HepG2 (cell line): Measurements from ENCODE around the gene NUDT2. TPM values are rescaled to one million over a fixed set of nuclear protein-coding genes. Genes with fewer than 3 reads are reported as not detected.

Experiments
- ATAC-seq: fragments of 200-7000 bp; cut with Tn5 transposase; 3 replicates; pipeline ENCODE4 v1.9.1; 2020; ENCODE audit warnings: mild to moderate bottlenecking, moderate library complexity
- BruUV-seq: library from RNA; stranded (reverse); fragments of 400-500 nt; replicated peaks from 2 replicates; lab custom pipeline; 2021; lab: Mats Ljungman, UMichigan
- CTCF ChIA-PET: fragments of 300-600 bp; formaldehyde crosslinking; extraction: SDS; loops from one replicate; lab custom pipeline; 2021; ENCODE audit warnings: low total read pairs, inconsistent platforms, low intra/inter-chr PET ratio; lab: Yijun Ruan, JAX
- POLR2A ChIA-PET: fragments of 350-600 bp; sonication (Branson Sonifier 250); formaldehyde crosslinking; loops from one replicate; lab custom pipeline; 2020; ENCODE audit warnings: antibody characterized with exemption, inconsistent platforms; lab: Yijun Ruan, JAX
- DNase-seq: peaks from one replicate; pipeline ENCODE4 v3.0.0-alpha.2; 2015; ENCODE audit warnings: low spot score
- FAIRE-seq: peaks from 3 replicates; lab custom pipeline; 2011; peaks lifted over from hg19 to GRCh38; lab: Jason Lieb, UNC
- H2AFZ ChIP-seq: one replicate; pipeline ENCODE4 v1.6.1; 2011; ENCODE audit warnings: low read length, inconsistent platforms
- H3K27ac ChIP-seq: fragments of 300-600 bp; 3 replicates; pipeline ENCODE4 v1.8.0; 2011; ENCODE audit warnings: mixed run types, mild to moderate bottlenecking, mixed read lengths, low read length, inconsistent platforms; ENCODE audit not compliant: insufficient read depth; ENCODE audit errors: extremely low read length
- H3K27me3 ChIP-seq, 2 experiments: fragments of 200-600 bp in 1 of 2; 2 replicates in 1 of 2; 3 replicates in 1 of 2; pipeline versions ENCODE4 v1.6.0 to v1.8.0; 2011; ENCODE audit warnings: low read length in 2 of 2, mild to moderate bottlenecking in 2 of 2, moderate library complexity in 2 of 2, inconsistent platforms in 1 of 2; ENCODE audit not compliant: insufficient read depth in 2 of 2, control insufficient read depth in 1 of 2
- H3K36me3 ChIP-seq, 2 experiments: fragments of 200-600 bp in 1 of 2; replicated peaks in 1 of 2; 2 replicates in 1 of 2; 3 replicates in 1 of 2; pipeline versions ENCODE4 v1.5.1 to v1.8.0; 2011; ENCODE audit warnings: low read length in 2 of 2, inconsistent platforms in 1 of 2; ENCODE audit not compliant: insufficient read depth in 2 of 2, control insufficient read depth in 1 of 2
- H3K4me1 ChIP-seq: 2 replicates; pipeline ENCODE4 v1.5.1; 2012; ENCODE audit warnings: low read length, inconsistent platforms; ENCODE audit not compliant: insufficient read depth
- H3K4me2 ChIP-seq: 2 replicates; pipeline ENCODE4 v1.6.0; 2011; ENCODE audit warnings: low read depth, low read length, inconsistent platforms
- H3K4me3 ChIP-seq, 3 experiments: fragments of 200-600 bp in 1 of 3; sonication (generic), shearing (Covaris generic) in 1 of 3; replicated peaks in 1 of 3; 2 replicates each; pipeline ENCODE4 v1.5.1; 2011 to 2016; ENCODE audit warnings: low read length in 3 of 3, inconsistent platforms in 2 of 3, low read depth in 2 of 3, mild to moderate bottlenecking in 2 of 3, control low read depth in 1 of 3, mixed read lengths in 1 of 3; ENCODE audit not compliant: insufficient read depth in 1 of 3
- H3K79me2 ChIP-seq: one replicate; pipeline ENCODE4 v1.6.1; 2011; ENCODE audit warnings: low read length, inconsistent platforms; ENCODE audit not compliant: insufficient read depth
- H3K9ac ChIP-seq: 2 replicates; pipeline ENCODE4 v1.6.0; 2011; ENCODE audit warnings: mild to moderate bottlenecking, low read depth, low read length, inconsistent platforms; ENCODE audit not compliant: insufficient read depth
- H3K9me3 ChIP-seq: 2 replicates; pipeline ENCODE4 v1.5.1; 2012; ENCODE audit warnings: mild to moderate bottlenecking, low read length
- H4K20me1 ChIP-seq: 2 replicates; pipeline ENCODE4 v1.6.0; 2011; ENCODE audit warnings: inconsistent platforms, mild to moderate bottlenecking, low read length, moderate library complexity; ENCODE audit not compliant: insufficient read depth
- GATAD2A ChIP-seq: IDR thresholded peaks from 2 replicates; pipeline ENCODE4 v1.6.1; 2016
- MBD4 ChIP-seq: IDR thresholded peaks from 2 replicates; pipeline ENCODE4 v1.6.1; 2012; ENCODE audit warnings: low read length, inconsistent platforms, borderline replicate concordance
- SAP130 ChIP-seq: IDR thresholded peaks from 2 replicates; pipeline ENCODE4 v1.6.1; 2016; ENCODE audit warnings: low read depth
- WGBS: methylation state at CpG from one replicate; pipeline ENCODE4 v1.1.6; 2017; ENCODE audit warnings: low lambda C conversion rate; 5-methylcytosine and 5-hydroxymethylcytosine counted together
- in situ Hi-C: cut with HindIII; loops from 2 replicates; pipeline ENCODE4 v1.10.0; 2017; ENCODE audit warnings: low pct_unique_long_range_greater_than_20kb; ENCODE audit not compliant: extremely low pct_ligation_motif_present
- intact Hi-C: fragments of 100-400 bp; cut with micrococcal nuclease; formaldehyde crosslinking; loops from one replicate; pipeline ENCODE4 v1.10.0; 2022; ENCODE audit not compliant: unreplicated experiment
- polyA plus RNA-seq, 8 experiments: library from polyadenylated mRNA; depleted of rRNA in 3 of 8; stranded (reverse) in 7 of 8; unstranded in 1 of 8; fragments of >200 nt; fragmentation: Illumina TruSeq in 4 of 8; extraction: Trizol in 4 of 8; gene quantifications; 2 replicates each; pipeline versions ENCODE4 v1.2.1 to v1.2.3, GENCODE V29; 2011 to 2016; ENCODE audit warnings: low read depth in 4 of 8, missing spikeins in 1 of 8, mixed read lengths in 1 of 8; ENCODE audit not compliant: insufficient read depth in 1 of 8
- total RNA-seq, 5 experiments: library from RNA; depleted of rRNA; stranded (reverse); fragments of >200 nt; fragmentation: Illumina TruSeq; extraction: Trizol; gene quantifications; 2 replicates each; pipeline ENCODE4 v1.2.3, GENCODE V29; 2016; ENCODE audit warnings: low read depth in 1 of 5
- TF ChIP-seq, protein P1 (sequence below): sonication (generic); formaldehyde crosslinking; IDR thresholded peaks from 2 replicates; pipeline ENCODE4 v1.8.0; 2023; ENCODE audit warnings: mild to moderate bottlenecking, missing genetic modification reagents
- TF ChIP-seq, protein P2 (sequence below): sonication (generic); formaldehyde crosslinking; IDR thresholded peaks from 2 replicates; pipeline ENCODE4 v1.5.1; 2020; ENCODE audit warnings: missing genetic modification reagents, mild to moderate bottlenecking, borderline replicate concordance
- TF ChIP-seq, protein P3 (sequence below): IDR thresholded peaks from 2 replicates; pipeline ENCODE4 v1.6.1; 2016
- TF ChIP-seq, protein P4 (sequence below): sonication (generic); formaldehyde crosslinking; conservative IDR thresholded peaks from 2 replicates; pipeline ENCODE4 v1.4.0; 2020; ENCODE audit warnings: missing genetic modification reagents
- TF ChIP-seq, protein P5 (sequence below): sonication (generic); formaldehyde crosslinking; conservative IDR thresholded peaks from 2 replicates; pipeline ENCODE4 v1.4.0; 2020; ENCODE audit warnings: missing genetic modification reagents
- TF ChIP-seq, protein P6 (sequence below): sonication (generic); formaldehyde crosslinking; conservative IDR thresholded peaks from 2 replicates; pipeline ENCODE4 v1.4.0; 2020; ENCODE audit warnings: mild to moderate bottlenecking, missing genetic modification reagents, moderate library complexity

Gene NUDT2
- total and polyA plus RNA-seq, 2 of the 13 experiments (the other 11 are each of a cell fraction or from before 2014, with no cell fraction given): 19.9 to 24.6 TPM

DNA sequence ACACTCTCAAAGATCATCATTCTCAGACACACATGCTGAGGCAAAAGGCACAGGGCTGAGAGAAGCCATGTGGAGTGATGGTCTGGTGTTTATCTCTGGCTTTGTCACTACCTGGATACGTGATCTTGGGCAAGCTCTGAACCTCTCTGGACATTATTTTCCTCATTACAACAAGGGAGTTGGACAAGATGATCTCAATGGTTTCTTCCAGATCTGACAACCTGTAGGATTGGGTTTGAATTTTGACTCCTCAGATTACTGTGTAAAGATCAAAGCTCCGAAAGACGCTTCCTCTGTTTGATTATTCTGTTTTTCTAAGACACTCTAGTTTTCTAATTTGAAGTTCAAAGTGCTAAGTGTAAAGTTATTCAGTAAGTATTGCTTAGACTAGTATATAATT is 20.0 kb downstream of the NUDT2 start:
- ChIA-PET CTCF (no interaction called here), POLR2A (interaction anchor here (1.8 to 2.0 kb wide), 3 partner anchors 15 to 28 kb away, joined by 9 to 12 read pairs (median 10); partner anchors contain the start of gene MYORG)
- Histone ChIP-seq H3K27ac (peak overlapping the region; percentile 39), H3K4me2 (0 out of 2 replicates have a peak overlapping the region, but pooled peaks have one; percentile 8), H3K9me3 (no peaks in the 10 kb centered on the region), H3K27me3 (no peaks in the 10 kb centered on the region), H3K9ac (no peak overlapping the region), H3K79me2 (no peaks in the 10 kb centered on the region), H4K20me1 (no peaks in the 10 kb centered on the region), H3K4me1 (peaks cover 88% of the 10 kb centered on the region), H3K36me3 (no peaks in the 10 kb centered on the region), H2AFZ (no peak overlapping the region), H3K4me3 (no peak overlapping the region)
- no TSS peak for BruUV-seq
- 5% methylated on average over 3 of the region's 3 CpGs for WGBS
- intact Hi-C loops (no loop called here), in situ Hi-C loops (no loop called here)
- FAIRE-seq (no peak), DNase-seq (no peak), ATAC-seq (peak; percentile 27; the same call in 1 of the 3 replicates)
- TF ChIP-seq GATAD2A (CRISPR knock-in tag): 0 out of 2 replicates have a peak, but pooled peaks have one; percentile 16
- TF ChIP-seq, protein P1, sequence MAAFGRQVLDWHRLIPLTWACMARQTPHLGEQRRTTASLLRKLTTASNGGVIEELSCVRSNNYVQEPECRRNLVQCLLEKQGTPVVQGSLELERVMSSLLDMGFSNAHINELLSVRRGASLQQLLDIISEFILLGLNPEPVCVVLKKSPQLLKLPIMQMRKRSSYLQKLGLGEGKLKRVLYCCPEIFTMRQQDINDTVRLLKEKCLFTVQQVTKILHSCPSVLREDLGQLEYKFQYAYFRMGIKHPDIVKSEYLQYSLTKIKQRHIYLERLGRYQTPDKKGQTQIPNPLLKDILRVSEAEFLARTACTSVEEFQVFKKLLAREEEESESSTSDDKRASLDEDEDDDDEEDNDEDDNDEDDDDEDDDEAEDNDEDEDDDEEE: no peak
- no peak for TF ChIP-seq MBD4
- TF ChIP-seq, protein P2, sequence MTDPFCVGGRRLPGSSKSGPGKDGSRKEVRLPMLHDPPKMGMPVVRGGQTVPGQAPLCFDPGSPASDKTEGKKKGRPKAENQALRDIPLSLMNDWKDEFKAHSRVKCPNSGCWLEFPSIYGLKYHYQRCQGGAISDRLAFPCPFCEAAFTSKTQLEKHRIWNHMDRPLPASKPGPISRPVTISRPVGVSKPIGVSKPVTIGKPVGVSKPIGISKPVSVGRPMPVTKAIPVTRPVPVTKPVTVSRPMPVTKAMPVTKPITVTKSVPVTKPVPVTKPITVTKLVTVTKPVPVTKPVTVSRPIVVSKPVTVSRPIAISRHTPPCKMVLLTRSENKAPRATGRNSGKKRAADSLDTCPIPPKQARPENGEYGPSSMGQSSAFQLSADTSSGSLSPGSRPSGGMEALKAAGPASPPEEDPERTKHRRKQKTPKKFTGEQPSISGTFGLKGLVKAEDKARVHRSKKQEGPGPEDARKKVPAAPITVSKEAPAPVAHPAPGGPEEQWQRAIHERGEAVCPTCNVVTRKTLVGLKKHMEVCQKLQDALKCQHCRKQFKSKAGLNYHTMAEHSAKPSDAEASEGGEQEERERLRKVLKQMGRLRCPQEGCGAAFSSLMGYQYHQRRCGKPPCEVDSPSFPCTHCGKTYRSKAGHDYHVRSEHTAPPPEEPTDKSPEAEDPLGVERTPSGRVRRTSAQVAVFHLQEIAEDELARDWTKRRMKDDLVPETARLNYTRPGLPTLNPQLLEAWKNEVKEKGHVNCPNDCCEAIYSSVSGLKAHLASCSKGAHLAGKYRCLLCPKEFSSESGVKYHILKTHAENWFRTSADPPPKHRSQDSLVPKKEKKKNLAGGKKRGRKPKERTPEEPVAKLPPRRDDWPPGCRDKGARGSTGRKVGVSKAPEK: no peak
- TF ChIP-seq, protein P3, sequence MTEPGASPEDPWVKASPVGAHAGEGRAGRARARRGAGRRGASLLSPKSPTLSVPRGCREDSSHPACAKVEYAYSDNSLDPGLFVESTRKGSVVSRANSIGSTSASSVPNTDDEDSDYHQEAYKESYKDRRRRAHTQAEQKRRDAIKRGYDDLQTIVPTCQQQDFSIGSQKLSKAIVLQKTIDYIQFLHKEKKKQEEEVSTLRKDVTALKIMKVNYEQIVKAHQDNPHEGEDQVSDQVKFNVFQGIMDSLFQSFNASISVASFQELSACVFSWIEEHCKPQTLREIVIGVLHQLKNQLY (CRISPR knock-in tag): peak; percentile 47; the same call in 1 of the 2 replicates
- TF ChIP-seq, protein P4, sequence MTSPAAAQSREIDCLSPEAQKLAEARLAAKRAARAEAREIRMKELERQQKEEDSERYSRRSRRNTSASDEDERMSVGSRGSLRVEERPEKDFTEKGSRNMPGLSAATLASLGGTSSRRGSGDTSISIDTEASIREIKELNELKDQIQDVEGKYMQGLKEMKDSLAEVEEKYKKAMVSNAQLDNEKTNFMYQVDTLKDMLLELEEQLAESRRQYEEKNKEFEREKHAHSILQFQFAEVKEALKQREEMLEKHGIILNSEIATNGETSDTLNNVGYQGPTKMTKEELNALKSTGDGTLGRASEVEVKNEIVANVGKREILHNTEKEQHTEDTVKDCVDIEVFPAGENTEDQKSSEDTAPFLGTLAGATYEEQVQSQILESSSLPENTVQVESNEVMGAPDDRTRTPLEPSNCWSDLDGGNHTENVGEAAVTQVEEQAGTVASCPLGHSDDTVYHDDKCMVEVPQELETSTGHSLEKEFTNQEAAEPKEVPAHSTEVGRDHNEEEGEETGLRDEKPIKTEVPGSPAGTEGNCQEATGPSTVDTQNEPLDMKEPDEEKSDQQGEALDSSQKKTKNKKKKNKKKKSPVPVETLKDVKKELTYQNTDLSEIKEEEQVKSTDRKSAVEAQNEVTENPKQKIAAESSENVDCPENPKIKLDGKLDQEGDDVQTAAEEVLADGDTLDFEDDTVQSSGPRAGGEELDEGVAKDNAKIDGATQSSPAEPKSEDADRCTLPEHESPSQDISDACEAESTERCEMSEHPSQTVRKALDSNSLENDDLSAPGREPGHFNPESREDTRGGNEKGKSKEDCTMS: no peak
- peak; percentile 55 for TF ChIP-seq SAP130 (CRISPR knock-in tag)
- TF ChIP-seq, protein P5, sequence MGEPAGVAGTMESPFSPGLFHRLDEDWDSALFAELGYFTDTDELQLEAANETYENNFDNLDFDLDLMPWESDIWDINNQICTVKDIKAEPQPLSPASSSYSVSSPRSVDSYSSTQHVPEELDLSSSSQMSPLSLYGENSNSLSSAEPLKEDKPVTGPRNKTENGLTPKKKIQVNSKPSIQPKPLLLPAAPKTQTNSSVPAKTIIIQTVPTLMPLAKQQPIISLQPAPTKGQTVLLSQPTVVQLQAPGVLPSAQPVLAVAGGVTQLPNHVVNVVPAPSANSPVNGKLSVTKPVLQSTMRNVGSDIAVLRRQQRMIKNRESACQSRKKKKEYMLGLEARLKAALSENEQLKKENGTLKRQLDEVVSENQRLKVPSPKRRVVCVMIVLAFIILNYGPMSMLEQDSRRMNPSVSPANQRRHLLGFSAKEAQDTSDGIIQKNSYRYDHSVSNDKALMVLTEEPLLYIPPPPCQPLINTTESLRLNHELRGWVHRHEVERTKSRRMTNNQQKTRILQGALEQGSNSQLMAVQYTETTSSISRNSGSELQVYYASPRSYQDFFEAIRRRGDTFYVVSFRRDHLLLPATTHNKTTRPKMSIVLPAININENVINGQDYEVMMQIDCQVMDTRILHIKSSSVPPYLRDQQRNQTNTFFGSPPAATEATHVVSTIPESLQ (CRISPR knock-in tag): no peak
- TF ChIP-seq, protein P6, sequence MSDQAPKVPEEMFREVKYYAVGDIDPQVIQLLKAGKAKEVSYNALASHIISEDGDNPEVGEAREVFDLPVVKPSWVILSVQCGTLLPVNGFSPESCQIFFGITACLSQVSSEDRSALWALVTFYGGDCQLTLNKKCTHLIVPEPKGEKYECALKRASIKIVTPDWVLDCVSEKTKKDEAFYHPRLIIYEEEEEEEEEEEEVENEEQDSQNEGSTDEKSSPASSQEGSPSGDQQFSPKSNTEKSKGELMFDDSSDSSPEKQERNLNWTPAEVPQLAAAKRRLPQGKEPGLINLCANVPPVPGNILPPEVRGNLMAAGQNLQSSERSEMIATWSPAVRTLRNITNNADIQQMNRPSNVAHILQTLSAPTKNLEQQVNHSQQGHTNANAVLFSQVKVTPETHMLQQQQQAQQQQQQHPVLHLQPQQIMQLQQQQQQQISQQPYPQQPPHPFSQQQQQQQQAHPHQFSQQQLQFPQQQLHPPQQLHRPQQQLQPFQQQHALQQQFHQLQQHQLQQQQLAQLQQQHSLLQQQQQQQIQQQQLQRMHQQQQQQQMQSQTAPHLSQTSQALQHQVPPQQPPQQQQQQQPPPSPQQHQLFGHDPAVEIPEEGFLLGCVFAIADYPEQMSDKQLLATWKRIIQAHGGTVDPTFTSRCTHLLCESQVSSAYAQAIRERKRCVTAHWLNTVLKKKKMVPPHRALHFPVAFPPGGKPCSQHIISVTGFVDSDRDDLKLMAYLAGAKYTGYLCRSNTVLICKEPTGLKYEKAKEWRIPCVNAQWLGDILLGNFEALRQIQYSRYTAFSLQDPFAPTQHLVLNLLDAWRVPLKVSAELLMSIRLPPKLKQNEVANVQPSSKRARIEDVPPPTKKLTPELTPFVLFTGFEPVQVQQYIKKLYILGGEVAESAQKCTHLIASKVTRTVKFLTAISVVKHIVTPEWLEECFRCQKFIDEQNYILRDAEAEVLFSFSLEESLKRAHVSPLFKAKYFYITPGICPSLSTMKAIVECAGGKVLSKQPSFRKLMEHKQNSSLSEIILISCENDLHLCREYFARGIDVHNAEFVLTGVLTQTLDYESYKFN (CRISPR knock-in tag): peak; percentile 69
